Hypothalamus (tissue), 51 donors: ENCODE data around the gene MSLN.
"Not testable (repeated sequence)": the region's sequence is repeated elsewhere in the genome, so short reads cannot be mapped to it uniquely, and the experiment has no call there.

Source experiments
- DNase-seq, 51 donors: peaks; one replicate each; lab custom pipeline; 2025; lab: John Stamatoyannopoulos, UW

The MSLN gene

GRCh38 chr16:734208-734980 is 26.1 kb upstream of the MSLN start:
- DNase-seq, result peak in 1 of 51 donors; percentile 19

- DNase-seq, result no peak
Observed at GRCh38 chr16:734981-735881, 25.3 kb upstream of the MSLN start.

- DNase-seq, result no peak
Observed at GRCh38 chr16:735982-736453, 24.5 kb upstream of the MSLN start.

- DNase-seq, result no peak
Observed at GRCh38 chr16:736936-737481, 23.5 kb upstream of the MSLN start.

- no peak for DNase-seq
Observed at GRCh38 chr16:739560-740458, 20.7 kb upstream of the MSLN start.

GRCh38 chr16:740459-740763 is 20.1 kb upstream of the MSLN start:
- DNase-seq, result no peak

GRCh38 chr16:740764-741505 is 19.6 kb upstream of the MSLN start, which contains the start of gene CIAO3:
Gene CIAO3 (minus strand): TSS chr16:740997. CDS start chr16:740985, 12 bp downstream.
- DNase-seq, result peak; percentile 37 to 91 (median 77)

- no peak for DNase-seq
Observed at GRCh38 chr16:741986-742629, 18.4 kb upstream of the MSLN start.

GRCh38 chr16:742894-743293 is 17.6 kb upstream of the MSLN start:
- not testable (repeated sequence) for DNase-seq

- no peak for DNase-seq
Observed at GRCh38 chr16:743794-744500, 16.6 kb upstream of the MSLN start.

- no peak for DNase-seq
Observed at GRCh38 chr16:745739-746138, 14.8 kb upstream of the MSLN start.

GRCh38 chr16:746637-747036 is 13.9 kb upstream of the MSLN start:
- no peak for DNase-seq

- no peak for DNase-seq
Observed at GRCh38 chr16:747978-748746, 12.4 kb upstream of the MSLN start.

GRCh38 chr16:749010-749409 is 11.5 kb upstream of the MSLN start:
- DNase-seq, result no peak

- no peak for DNase-seq
Observed at GRCh38 chr16:750485-750884, 10.0 kb upstream of the MSLN start.

GRCh38 chr16:751152-752006 is 9.2 kb upstream of the MSLN start:
- peak in 6 of 51 donors; percentile 10 to 25 (median 15) for DNase-seq

- DNase-seq, result no peak
Observed at GRCh38 chr16:752007-752312, 8.6 kb upstream of the MSLN start.
